ENCODE results near the gene MED16.

GRCh38 chr19:873561-874041, 19.4 kb downstream of the MED16 start:
- TF ChIP-seq CTCF (IDR thresholded peaks at IDR 0.05; ENCODE audit: insufficient read depth, low read depth, low read length) (no peak), EZH2 (IDR thresholded peaks at IDR 0.05; ENCODE audit: insufficient read depth, low read length) (no peak)

All from astrocyte (in vitro differentiated cells and primary cell).